IPS DF 4.7 (cell line): ENCODE results near the gene SPA17.

ENCODE experiments used
- DNase-seq: peaks from one replicate; pipeline ENCODE4 v3.0.0-alpha.2; 2013; ENCODE audit warnings: low spot score; ENCODE audit errors: extremely low read depth

SPA17 gene

GRCh38 chr11:124673333-124674167, at the start of gene SPA17, which contains the start of gene SIAE:
SPA17 (plus strand) TSS chr11:124673904; CDS start chr11:124675265, 1,361 bp downstream.
SIAE (minus strand) TSS chr11:124673739; CDS start chr11:124673708, 31 bp downstream.
- peak; percentile 60 for DNase-seq

- DNase-seq = no peak
Measured at GRCh38 chr11:124625504-124626168, 48.1 kb upstream of the SPA17 start.

- no peak for DNase-seq
Measured at GRCh38 chr11:124627546-124627945, 46.2 kb upstream of the SPA17 start.

GRCh38 chr11:124629961-124630360, 43.7 kb upstream of the SPA17 start:
- DNase-seq = no peak

- no peak for DNase-seq
Measured at GRCh38 chr11:124633355-124633754, 40.3 kb upstream of the SPA17 start.

- no peak for DNase-seq
Measured at GRCh38 chr11:124635932-124636331, 37.8 kb upstream of the SPA17 start.

DNA sequence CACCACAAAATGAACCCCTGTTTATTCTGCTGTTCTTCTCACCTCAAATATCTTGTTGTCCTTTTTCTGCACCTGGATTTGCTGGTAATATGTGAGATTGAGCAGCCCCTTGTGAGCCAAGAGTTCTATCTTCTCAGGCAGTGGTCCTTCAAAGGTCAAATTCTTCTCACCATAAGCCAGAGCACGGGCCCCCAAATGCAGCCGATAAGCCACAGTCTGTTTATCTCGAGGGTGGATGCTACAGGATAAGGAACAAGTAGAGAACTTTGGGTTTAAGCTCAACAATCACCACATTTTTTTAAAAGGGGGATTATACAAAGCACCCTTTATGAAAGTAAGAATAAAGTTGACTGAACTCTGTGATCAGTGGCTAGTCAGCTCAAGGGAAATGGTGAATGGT, 35.2 kb upstream of the SPA17 start:
- DNase-seq = no peak

GRCh38 chr11:124639186-124639585, 34.5 kb upstream of the SPA17 start:
- no peak for DNase-seq

DNA sequence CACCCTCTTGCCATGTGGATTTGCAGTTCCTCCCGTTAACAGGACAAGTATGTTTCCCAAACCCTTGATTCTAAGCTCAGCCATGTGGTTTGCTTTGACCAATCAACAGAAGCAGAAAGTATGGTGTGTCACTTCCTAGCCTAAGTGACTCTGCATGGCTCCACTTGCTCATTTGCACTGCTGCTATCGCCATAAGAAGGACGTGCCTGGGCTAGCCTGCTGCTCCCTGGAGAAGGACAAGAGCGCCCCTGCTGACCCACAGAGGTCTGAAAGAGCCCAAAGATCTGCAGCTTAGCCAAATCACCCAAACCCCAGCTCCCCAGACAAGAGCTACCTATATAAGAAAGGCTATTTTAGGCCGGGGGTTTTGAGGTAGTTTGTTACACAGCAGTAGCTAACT, 33.0 kb upstream of the SPA17 start:
- DNase-seq = no peak

DNA sequence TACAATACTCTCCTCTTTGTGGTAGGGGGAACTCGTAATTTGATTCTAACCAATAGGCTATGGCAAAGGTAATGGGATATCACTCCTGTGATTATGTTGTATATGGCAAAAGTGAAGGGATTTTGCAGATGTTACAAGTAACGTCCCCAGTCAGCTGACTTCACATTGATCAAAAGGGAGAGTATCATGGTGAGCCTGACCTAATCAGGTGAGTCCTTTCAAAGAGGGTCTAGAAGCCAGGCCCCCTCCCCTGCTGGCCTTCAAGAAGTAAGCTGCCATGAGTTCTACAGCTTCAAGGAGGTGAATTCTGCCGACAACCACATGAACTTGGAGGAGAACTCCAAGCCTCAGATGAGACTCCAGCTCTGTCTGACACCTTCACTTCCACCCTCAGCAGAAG, 31.1 kb upstream of the SPA17 start:
- no peak for DNase-seq

GRCh38 chr11:124643042-124643604, 30.6 kb upstream of the SPA17 start:
- no peak for DNase-seq

DNA sequence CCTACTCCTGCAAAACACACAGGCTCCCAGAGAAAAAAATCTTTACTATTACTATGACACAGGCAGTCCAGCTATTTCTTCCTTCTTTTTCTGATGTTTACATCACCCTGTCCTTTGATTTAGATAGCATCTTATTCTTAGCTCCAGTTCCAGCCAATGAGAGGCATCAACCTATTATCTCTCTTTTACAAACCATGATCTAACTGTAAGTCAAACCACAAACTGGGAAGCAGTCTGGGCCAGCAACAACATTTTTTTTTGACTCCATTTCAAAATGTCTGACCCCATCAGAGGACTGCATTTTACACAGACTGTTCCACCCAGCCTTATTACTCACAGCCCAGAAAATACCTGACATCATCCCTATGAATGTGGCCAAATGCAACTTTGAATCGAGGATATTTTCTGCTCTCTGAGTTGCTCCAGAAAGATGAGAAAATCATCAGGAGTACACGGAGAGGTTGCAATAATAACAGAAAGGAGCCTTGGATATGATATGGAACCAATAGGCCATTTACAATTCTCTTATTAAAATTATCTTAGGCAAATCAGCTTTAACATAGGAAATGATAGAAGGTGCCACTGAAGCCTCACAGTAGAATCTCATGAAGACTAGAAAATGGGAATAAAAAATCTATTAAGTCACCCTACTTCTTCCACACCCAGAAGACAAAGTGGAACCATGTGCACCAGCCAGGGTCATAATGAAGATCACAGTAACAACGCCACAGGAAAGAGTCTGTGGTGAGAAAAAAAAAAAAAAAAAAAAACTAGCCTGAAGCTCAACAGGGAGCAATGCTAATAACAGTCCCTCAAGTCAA, 29.9 kb upstream of the SPA17 start:
- no peak for DNase-seq

DNA sequence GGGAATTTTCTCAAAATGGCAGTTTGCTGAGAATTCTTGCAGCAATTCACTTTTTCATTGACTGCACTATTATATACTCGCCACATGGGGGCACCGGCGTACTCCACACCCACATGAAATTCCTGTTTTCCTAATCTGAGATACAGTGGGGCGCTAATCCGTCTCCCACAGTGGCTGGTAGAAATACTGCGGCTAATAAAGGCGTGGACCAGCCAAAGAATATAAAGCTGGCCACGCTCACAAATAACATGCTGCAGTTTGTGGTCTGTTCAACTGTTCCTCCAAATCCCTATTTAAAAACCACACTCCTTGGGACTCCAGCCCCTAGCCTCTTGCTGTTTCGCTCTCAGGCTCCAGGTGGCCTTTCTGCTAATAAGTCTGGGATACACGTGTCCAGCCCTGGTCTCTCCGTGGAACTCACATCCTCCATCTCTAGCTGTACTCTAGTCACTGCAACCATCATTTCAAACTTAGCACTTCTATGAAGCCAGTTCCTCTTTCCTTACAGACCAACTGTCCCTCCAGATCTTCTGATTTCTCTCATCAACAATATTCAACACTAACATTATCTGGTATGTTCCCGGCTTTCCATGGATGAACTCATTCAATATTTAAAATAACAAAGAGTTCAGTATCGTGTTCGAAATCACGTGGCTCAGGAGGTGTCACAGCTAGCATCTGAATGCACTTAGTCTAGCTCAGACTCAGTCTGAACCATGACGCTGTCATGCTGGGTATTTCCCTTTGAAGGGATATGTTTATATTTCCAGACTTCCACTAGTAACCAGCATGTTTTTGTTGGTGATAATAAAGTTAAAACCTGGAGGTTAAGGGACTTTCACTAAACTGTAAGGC, 29.1 kb upstream of the SPA17 start:
- DNase-seq = no peak

DNA sequence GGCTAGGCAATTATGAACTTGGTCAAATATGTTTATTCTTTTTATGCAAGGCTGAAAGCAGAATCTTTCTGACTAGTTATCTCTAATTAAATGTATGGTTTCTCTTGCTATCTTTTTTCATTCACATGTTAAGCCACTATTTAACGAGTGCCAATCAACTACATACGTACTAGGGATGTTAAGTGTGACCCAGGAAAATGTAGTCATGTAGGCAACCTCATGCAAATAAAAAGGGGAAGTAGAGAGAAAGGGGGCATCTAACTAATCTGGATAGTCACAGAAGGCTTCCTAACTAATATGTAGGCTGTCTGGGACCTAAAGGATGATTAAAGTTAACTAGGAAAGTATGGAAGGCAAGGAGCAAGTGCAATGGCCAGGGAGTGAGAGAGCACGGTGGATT, 27.6 kb upstream of the SPA17 start:
- DNase-seq = no peak

DNA sequence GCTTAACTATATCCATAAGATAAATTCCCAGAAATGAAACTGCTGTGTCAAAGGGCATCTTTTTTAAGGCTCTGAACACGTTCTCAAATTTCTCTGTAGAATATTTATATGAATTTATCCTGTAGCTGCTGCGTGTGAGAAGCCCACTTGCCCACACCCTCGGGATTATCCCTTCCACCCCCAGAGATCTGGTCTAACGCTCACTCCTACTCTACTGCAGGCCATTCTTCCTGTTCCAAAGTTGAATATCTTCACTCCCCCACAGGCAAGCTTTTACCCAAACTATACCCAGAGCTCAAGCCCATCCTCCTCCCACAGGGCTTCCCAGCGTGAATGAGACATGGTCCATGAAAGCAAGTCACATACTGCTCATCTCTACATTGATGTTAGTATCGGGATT, 25.1 kb upstream of the SPA17 start:
- DNase-seq = no peak

- no peak for DNase-seq
Measured at GRCh38 chr11:124656774-124657630, 16.7 kb upstream of the SPA17 start.

DNA sequence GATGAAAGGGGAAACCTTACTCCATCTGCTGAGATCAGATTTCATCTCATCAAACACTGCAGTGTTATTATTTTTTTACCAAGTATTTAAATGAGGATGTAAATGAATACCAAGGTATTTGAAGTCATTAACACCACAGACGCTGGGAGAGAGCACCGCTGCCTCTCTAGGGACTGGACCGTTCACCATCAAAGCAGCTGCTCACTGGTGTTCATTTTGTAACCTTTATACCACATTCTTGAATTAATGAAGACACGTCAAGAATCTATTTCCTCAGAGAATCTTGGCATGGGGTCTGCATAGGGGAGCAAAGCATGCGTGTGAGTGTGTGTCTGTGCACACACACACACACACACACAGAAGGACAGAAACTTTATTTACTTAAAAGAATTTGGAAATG, 15.8 kb upstream of the SPA17 start:
- DNase-seq = no peak

DNA sequence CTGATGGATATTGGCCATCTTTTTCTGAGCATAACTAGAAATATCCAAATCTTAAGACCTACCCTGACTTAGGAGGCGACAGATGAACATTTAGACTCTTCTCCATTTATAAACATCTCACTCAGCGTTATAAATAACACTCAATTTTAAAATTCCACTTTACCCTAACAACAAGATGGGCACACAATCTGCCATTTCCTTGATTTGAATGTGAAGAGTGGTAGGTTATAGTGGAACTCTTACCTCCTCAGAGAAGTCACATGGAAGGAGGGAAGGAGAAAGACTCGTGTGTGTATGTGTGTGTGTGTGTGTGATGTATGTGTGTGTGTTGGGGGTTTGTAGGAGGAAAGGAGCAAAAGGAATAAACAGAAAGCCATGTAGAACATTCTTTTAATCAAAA, 15.2 kb upstream of the SPA17 start:
- DNase-seq = no peak

DNA sequence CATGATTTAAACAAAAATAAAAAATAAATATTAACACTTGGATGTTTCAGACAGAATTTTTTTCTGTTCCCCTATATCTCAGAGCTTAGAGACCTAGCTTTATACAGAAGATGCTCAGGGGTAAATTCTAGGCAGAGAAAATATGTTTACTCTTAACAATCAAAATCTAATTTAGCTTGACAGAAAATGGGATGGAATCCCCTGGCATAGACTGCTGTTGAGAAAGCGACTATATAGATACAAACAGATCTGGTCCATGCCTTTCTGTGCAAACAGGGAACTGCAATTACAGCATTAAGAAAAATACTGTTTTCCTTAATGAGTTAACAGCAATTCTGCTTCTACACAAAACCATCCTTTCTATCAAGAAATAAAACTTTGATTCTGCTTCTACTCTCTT, 14.7 kb upstream of the SPA17 start:
- no peak for DNase-seq

DNA sequence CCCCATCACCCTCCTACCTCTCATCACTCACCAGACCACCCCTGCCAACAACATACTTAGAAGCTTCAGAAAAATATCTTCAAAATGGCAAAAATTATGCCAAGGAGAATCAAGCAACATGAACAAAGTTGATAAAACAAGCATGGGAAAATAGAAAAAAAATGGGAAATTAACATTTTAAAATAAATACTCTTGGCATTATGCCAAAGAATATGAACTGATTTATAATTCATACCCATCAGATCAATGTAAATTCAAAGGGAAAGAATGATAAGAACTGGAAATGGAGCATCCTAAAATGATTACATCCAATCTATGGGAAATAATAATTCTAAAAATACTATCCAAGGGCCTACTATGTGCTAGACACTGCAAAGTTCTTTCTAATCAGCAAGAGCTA, 12.2 kb upstream of the SPA17 start:
- DNase-seq = no peak
